HFF-Myc (cell line): ENCODE results near the gene HDLBP.

Experiments
- DNase-seq: peaks from one replicate; pipeline ENCODE4 v3.0.0-alpha.2; 2011; ENCODE audit warnings: low read depth; ENCODE audit errors: extremely low read depth
- H3K4me3 ChIP-seq: replicated peaks from 2 replicates; pipeline ENCODE4 v1.5.1; 2011; ENCODE audit warnings: low read depth, mild to moderate bottlenecking, control low read depth, low read length
- TF ChIP-seq, protein P1 (sequence below): IDR thresholded peaks from 2 replicates; pipeline ENCODE4 v1.5.1; 2012; ENCODE audit warnings: mild to moderate bottlenecking, low read depth, low read length, control low read depth; ENCODE audit errors: missing control alignments

Gene HDLBP

GRCh38 chr2:241314226-241315092 lies 1.0 kb downstream of the HDLBP start:
- TF ChIP-seq, protein P1, sequence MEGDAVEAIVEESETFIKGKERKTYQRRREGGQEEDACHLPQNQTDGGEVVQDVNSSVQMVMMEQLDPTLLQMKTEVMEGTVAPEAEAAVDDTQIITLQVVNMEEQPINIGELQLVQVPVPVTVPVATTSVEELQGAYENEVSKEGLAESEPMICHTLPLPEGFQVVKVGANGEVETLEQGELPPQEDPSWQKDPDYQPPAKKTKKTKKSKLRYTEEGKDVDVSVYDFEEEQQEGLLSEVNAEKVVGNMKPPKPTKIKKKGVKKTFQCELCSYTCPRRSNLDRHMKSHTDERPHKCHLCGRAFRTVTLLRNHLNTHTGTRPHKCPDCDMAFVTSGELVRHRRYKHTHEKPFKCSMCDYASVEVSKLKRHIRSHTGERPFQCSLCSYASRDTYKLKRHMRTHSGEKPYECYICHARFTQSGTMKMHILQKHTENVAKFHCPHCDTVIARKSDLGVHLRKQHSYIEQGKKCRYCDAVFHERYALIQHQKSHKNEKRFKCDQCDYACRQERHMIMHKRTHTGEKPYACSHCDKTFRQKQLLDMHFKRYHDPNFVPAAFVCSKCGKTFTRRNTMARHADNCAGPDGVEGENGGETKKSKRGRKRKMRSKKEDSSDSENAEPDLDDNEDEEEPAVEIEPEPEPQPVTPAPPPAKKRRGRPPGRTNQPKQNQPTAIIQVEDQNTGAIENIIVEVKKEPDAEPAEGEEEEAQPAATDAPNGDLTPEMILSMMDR, result no peak
- no peak for DNase-seq
- peak overlapping the region; percentile 90 for H3K4me3 ChIP-seq

DNA sequence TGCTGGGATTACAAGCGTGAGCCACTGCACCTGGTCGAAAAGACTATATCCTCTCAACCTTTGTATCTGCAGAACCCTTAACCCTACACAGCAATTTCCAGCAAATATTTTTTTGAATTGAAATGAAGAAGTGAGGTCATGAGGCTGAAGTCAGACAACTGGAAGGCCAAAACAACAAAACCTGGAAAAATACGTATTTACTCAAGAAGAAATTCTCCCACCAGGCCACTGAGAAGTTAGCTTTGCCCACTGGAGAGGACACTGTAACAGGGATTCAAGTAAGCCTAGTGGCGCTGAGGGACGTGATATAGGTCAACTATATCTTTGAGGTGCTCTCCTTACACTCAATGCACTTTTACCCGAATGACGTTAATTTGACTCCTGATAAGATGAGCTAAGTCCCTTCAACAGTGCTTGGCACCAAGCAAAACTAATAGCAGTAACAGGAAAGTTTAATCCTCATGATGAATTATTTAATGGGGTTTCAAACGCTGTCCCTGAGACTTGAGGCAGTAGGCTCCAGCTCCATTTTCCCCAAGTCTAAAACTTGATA lies 1.9 kb downstream of the HDLBP start:
- H3K4me3 ChIP-seq, result peak overlapping the region; percentile 90
- DNase-seq, result no peak
- TF ChIP-seq, protein P1, result no peak

GRCh38 chr2:241312082-241312481 lies 3.4 kb downstream of the HDLBP start:
- TF ChIP-seq, protein P1, result no peak
- H3K4me3 ChIP-seq, result no peak overlapping the region
- DNase-seq, result no peak

- TF ChIP-seq, protein P1, result no peak
- no peak for DNase-seq
- no peak overlapping the region for H3K4me3 ChIP-seq
Measured at GRCh38 chr2:241310917-241311566, 4.4 kb downstream of the HDLBP start.

DNA sequence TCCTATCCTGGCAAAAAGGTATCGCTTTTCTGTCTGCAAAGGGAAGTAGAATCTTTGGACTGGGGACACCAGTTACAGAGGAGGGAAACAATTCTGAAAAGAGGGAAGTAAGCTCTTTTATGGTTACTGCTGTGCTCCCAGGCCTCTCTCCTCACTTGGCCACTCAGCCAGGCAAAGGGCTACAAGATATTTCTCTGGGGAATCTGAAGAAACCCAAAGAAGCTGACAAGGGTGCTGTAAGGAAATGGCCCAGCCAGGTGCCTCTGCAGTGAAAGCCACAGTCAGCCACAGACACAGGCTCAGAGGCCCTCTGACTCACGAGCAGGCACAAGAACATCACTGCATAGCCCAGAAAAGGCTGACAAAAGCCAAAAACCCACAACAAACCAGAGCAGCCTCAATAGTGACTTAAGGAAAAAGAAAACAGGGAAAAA lies 5.8 kb downstream of the HDLBP start:
- no peak overlapping the region for H3K4me3 ChIP-seq
- DNase-seq, result no peak
- TF ChIP-seq, protein P1, result no peak

DNA sequence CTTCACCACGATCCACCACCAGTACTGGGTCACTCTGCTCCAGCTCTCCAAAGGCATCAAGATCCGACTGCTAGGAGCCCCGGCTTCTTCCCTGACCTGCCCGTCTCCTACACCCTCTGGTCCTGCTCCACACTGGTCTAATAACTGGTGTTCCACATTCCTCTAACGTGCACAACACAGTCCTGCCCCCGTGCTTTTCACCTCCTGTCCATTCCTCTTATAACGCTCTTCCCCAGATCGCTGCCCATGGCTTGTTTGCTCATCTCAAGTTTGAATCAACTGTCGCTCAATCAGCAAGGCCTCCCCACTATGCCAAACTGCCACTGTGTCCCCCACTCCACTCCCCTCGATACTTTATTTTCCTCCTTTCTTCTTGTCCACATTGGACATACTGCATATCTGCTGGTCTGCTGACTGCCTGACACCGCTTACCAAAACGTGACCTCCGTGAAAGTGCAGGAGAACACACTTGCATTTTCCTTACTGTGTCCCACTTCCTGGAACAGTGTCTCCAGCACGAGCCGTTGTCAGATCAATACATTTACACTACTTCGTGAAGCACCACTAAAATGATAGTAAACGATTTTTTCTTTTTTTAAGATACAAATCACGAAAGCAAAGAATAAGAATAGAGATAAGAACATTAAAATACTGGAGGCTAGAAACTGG lies 6.5 kb downstream of the HDLBP start:
- no peak overlapping the region for H3K4me3 ChIP-seq
- TF ChIP-seq, protein P1, result no peak
- DNase-seq, result no peak
